Stimulated activated CD4-positive, alpha-beta T cell treated with anti-CD3 and anti-CD28 coated beads, Interleukin-4, amount 100 ng/mL, for 48 hours (primary cell): Measurements from ENCODE around the gene FFAR3.

Experiments used
- DNase-seq, 2 donors: peaks; one replicate each; pipeline ENCODE4 v3.0.0-alpha.2; 2020; ENCODE audit warnings: low read depth in 2 of 2

Gene FFAR3

GRCh38 chr19:35357867-35358573 is at the start of gene FFAR3:
FFAR3 (plus strand) TSS chr19:35358460; CDS start chr19:35358891, 431 bp downstream.
- DNase-seq: no peak

GRCh38 chr19:35308910-35309309 is 49.4 kb upstream of the FFAR3 start:
- no peak for DNase-seq

GRCh38 chr19:35309481-35310279 is 48.6 kb upstream of the FFAR3 start:
- no peak for DNase-seq

GRCh38 chr19:35310331-35310730 is 47.9 kb upstream of the FFAR3 start:
- no peak for DNase-seq

GRCh38 chr19:35310811-35311465 is 47.3 kb upstream of the FFAR3 start:
- DNase-seq: no peak

GRCh38 chr19:35311901-35312665 is 46.2 kb upstream of the FFAR3 start:
- no peak for DNase-seq

GRCh38 chr19:35313587-35313986 is 44.7 kb upstream of the FFAR3 start:
- DNase-seq: no peak

GRCh38 chr19:35314031-35314430 is 44.2 kb upstream of the FFAR3 start:
- no peak for DNase-seq

- DNase-seq: no peak
These were observed 43.3 kb upstream of the FFAR3 start for GRCh38 chr19:35314858-35315470.

GRCh38 chr19:35315883-35316282 is 42.4 kb upstream of the FFAR3 start:
- no peak for DNase-seq

- no peak for DNase-seq
These were observed 41.7 kb upstream of the FFAR3 start for GRCh38 chr19:35316560-35316959.

GRCh38 chr19:35317464-35318043 is 40.7 kb upstream of the FFAR3 start:
- no peak for DNase-seq

GRCh38 chr19:35318679-35319448 is 39.4 kb upstream of the FFAR3 start:
- no peak for DNase-seq

- DNase-seq: no peak
These were observed 38.1 kb upstream of the FFAR3 start for GRCh38 chr19:35320065-35320713.

- DNase-seq: no peak
These were observed 37.0 kb upstream of the FFAR3 start for GRCh38 chr19:35321291-35321690.

GRCh38 chr19:35322014-35322413 is 36.2 kb upstream of the FFAR3 start:
- DNase-seq: no peak

- no peak for DNase-seq
These were observed 30.6 kb upstream of the FFAR3 start for GRCh38 chr19:35327642-35328041.

- DNase-seq: no peak
These were observed 29.4 kb upstream of the FFAR3 start, which contains the start of gene CD22 for GRCh38 chr19:35328851-35329285. CD22 (plus strand) TSS chr19:35329187; CDS start chr19:35332041, 2,854 bp downstream.

GRCh38 chr19:35329323-35329722 is 28.9 kb upstream of the FFAR3 start:
- no peak for DNase-seq

GRCh38 chr19:35330475-35330874 is 27.8 kb upstream of the FFAR3 start:
- no peak for DNase-seq
